ENCODE measurements around the gene CFAP206.

- TF ChIP-seq CTCF (IDR thresholded peaks at IDR 0.05) (no peak), POLR2A (IDR thresholded peaks at IDR 0.05) (no peak)
These were observed 23.5 kb downstream of the CFAP206 start for GRCh38 chr6:87431263-87431662.

All from vagina (tissue), 2 donors.